ENCODE measurements around the gene NETO2. TPM values are rescaled to one million over a fixed set of nuclear protein-coding genes. Genes with fewer than 3 reads are reported as not detected.

The NETO2 gene
- total and polyA plus RNA-seq, 4 donors: 0.20 to 1.6 (median 0.37) TPM

DNA sequence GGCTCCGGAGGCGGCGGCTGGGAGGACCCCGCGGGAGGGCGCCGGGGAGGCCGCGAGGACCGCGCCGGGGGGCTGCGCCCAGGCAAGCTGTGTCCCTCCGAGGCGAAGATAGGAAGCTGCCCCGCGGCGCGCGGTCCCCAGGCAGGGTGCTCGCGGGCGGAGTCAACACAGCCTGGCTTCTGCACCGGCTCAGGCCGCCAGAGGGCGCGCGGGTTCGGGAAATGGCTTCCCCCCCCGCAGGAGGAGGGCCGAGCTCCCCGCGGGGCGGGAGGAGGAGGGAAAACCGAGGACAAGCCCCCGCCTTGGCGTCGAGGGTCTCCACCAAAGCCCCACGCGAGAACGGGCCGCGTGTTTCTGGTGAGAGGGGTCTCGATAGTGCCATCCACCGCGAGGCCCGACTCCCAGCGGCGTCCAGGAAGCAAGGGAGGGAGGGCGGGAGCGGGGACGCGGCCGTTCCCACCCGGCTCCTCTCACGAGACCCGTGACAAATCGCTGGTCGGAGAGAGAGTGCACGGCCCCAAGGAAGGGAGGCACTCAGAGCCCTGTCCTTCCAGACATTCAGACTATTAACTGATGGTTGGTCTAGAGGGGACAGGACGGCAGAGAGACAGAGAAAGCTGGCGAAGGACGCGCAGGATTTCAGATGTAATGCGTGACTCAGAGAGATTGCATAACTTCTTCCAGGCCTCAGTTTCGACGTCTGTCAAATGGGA is 105.8 kb downstream of the NETO2 start:
- Histone ChIP-seq H3K4me3 (ENCODE audit: low read depth in 1 of 3, low read length in 3 of 3) (peak overlapping the region; percentile 47 to 74 (median 72)), H3K36me3 (ENCODE audit: control insufficient read depth in 4 of 4, insufficient read depth in 3 of 4, low read depth in 1 of 4, low read length in 3 of 4) (no peaks in the 10 kb centered on the region), H3K4me1 (ENCODE audit: control insufficient read depth in 4 of 4, insufficient read depth in 4 of 4, low read length in 3 of 4) (peaks cover 0 to 8% (median 2%) of the 10 kb centered on the region in 4 donors), H3K9me3 (ENCODE audit: control insufficient read depth in 4 of 4, low read length in 3 of 4) (no peaks in the 10 kb centered on the region), H3K9ac (ENCODE audit: low read depth in 1 of 2, low read length in 2 of 2) (peak overlapping the region; percentile 47), H3K27me3 (ENCODE audit: control insufficient read depth in 4 of 4, insufficient read depth in 4 of 4, low read length in 3 of 4) (no peaks in the 10 kb centered on the region), H3K27ac (ENCODE audit: low read depth in 1 of 2, low read length in 2 of 2) (no peak overlapping the region)
- DNase-seq (ENCODE audit: low spot score): peak; percentile 90
- TF ChIP-seq RAD21 (IDR thresholded peaks at IDR 0.05): peak; percentile 75 to 85
- no peak for TF ChIP-seq NR2F2 (IDR thresholded peaks at IDR 0.05)
- no peak for TF ChIP-seq ZBTB33 (IDR thresholded peaks at IDR 0.05)
- no peak for TF ChIP-seq FOXA1 (IDR thresholded peaks at IDR 0.05)
- TF ChIP-seq, protein P1, sequence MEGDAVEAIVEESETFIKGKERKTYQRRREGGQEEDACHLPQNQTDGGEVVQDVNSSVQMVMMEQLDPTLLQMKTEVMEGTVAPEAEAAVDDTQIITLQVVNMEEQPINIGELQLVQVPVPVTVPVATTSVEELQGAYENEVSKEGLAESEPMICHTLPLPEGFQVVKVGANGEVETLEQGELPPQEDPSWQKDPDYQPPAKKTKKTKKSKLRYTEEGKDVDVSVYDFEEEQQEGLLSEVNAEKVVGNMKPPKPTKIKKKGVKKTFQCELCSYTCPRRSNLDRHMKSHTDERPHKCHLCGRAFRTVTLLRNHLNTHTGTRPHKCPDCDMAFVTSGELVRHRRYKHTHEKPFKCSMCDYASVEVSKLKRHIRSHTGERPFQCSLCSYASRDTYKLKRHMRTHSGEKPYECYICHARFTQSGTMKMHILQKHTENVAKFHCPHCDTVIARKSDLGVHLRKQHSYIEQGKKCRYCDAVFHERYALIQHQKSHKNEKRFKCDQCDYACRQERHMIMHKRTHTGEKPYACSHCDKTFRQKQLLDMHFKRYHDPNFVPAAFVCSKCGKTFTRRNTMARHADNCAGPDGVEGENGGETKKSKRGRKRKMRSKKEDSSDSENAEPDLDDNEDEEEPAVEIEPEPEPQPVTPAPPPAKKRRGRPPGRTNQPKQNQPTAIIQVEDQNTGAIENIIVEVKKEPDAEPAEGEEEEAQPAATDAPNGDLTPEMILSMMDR (IDR thresholded peaks at IDR 0.05; ENCODE audit: low read depth, low read length, missing input control): peak; percentile 83
- WGBS: 5% methylated on average over 67 of the region's 67 CpGs

DNA sequence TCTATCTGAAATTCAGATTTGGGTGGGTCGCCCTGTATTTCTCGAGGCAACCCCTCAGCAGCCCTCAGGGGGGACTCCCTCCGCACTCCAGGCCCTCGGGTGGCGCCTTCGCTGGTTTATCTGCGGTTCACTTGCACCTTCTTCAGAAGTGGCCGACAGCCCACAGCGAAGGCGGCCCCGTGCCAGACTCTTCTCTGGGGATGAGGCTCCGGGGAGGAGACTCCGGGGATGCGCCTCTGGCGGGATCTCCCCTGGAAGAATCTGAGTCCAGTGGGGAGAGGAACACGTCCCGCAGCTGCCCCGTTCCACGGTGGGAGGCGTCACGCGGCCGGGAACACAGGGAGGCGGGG is 106.4 kb downstream of the NETO2 start:
- TF ChIP-seq RXRA (IDR thresholded peaks at IDR 0.05): no peak
- TF ChIP-seq EGR1 (IDR thresholded peaks at IDR 0.05; ENCODE audit: low read depth in 2 of 2): no peak
- TF ChIP-seq, protein P2, sequence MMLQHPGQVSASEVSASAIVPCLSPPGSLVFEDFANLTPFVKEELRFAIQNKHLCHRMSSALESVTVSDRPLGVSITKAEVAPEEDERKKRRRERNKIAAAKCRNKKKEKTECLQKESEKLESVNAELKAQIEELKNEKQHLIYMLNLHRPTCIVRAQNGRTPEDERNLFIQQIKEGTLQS (IDR thresholded peaks at IDR 0.05): no peak
- TF ChIP-seq, protein P1 (IDR thresholded peaks at IDR 0.05; ENCODE audit: low read depth, low read length, missing input control): no peak
- TF ChIP-seq HNF4G (IDR thresholded peaks at IDR 0.05): no peak
- no peak overlapping the region for H3K27ac ChIP-seq (ENCODE audit: low read depth in 1 of 2, low read length in 2 of 2)
- H3K9me3 ChIP-seq (ENCODE audit: control insufficient read depth in 4 of 4, low read length in 3 of 4): no peaks in the 10 kb centered on the region
- WGBS: 4% methylated on average over 24 of the region's 24 CpGs
- H3K27me3 ChIP-seq (ENCODE audit: control insufficient read depth in 4 of 4, insufficient read depth in 4 of 4, low read length in 3 of 4): no peaks in the 10 kb centered on the region
- peak overlapping the region; percentile 47 to 74 (median 72) for H3K4me3 ChIP-seq (ENCODE audit: low read depth in 1 of 3, low read length in 3 of 3)
- peak; percentile 35 for DNase-seq (ENCODE audit: low spot score)
- peaks cover 0 to 8% (median 2%) of the 10 kb centered on the region in 4 donors for H3K4me1 ChIP-seq (ENCODE audit: control insufficient read depth in 4 of 4, insufficient read depth in 4 of 4, low read length in 3 of 4)
- no peaks in the 10 kb centered on the region for H3K36me3 ChIP-seq (ENCODE audit: control insufficient read depth in 4 of 4, insufficient read depth in 3 of 4, low read depth in 1 of 4, low read length in 3 of 4)
- H3K9ac ChIP-seq (ENCODE audit: low read depth in 1 of 2, low read length in 2 of 2): peak overlapping the region in 1 of 2 donors; percentile 47

DNA sequence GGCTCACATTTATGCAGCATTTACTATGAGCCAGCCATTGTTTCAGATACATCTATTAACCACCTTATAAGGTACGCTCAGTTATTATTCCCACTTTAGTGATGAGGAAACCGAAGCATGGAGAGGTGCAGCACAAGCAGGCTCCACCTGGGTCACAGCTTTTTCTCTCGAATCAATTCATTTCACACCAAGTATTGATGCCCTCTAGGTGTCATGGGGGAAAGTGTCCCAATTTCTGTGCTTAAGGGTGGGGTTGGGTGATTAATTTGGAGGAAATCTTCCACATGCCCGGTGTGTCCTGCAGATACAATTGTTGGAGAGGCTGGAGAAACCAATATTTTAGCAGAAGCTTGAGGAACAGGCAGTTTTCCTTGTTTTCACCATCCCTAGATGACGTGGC is 107.5 kb downstream of the NETO2 start:
- Histone ChIP-seq H3K9ac (ENCODE audit: low read depth in 1 of 2, low read length in 2 of 2) (no peak overlapping the region), H3K9me3 (ENCODE audit: control insufficient read depth in 4 of 4, low read length in 3 of 4) (no peaks in the 10 kb centered on the region), H3K27ac (ENCODE audit: low read depth in 1 of 2, low read length in 2 of 2) (no peak overlapping the region), H3K27me3 (ENCODE audit: control insufficient read depth in 4 of 4, insufficient read depth in 4 of 4, low read length in 3 of 4) (no peaks in the 10 kb centered on the region), H3K4me1 (ENCODE audit: control insufficient read depth in 4 of 4, insufficient read depth in 4 of 4, low read length in 3 of 4) (peaks cover 0 to 8% (median 2%) of the 10 kb centered on the region in 4 donors), H3K36me3 (ENCODE audit: control insufficient read depth in 4 of 4, insufficient read depth in 3 of 4, low read depth in 1 of 4, low read length in 3 of 4) (no peaks in the 10 kb centered on the region), H3K4me3 (ENCODE audit: low read depth in 1 of 3, low read length in 3 of 3) (no peak overlapping the region)
- TF ChIP-seq SP1 (IDR thresholded peaks at IDR 0.05) (no peak), FOXA2 (IDR thresholded peaks at IDR 0.05) (no peak), FOXA1 (IDR thresholded peaks at IDR 0.05) (no peak), ZBTB33 (IDR thresholded peaks at IDR 0.05) (no peak), JUND (IDR thresholded peaks at IDR 0.05) (no peak), GABPA (IDR thresholded peaks at IDR 0.05 in 1 of 2, conservative IDR thresholded peaks at IDR 0.05 in 1 of 2) (no peak), RAD21 (IDR thresholded peaks at IDR 0.05) (no peak), MAX (IDR thresholded peaks at IDR 0.05) (no peak), EGR1 (IDR thresholded peaks at IDR 0.05; ENCODE audit: low read depth in 2 of 2) (no peak)
- TF ChIP-seq, protein P2 (IDR thresholded peaks at IDR 0.05): no peak
- DNase-seq (ENCODE audit: low spot score): no peak
- WGBS: 87% methylated on average over 5 of the region's 5 CpGs
